Endodermal cell (in vitro differentiated cells): ENCODE data around the gene RPTOR. TPM values are rescaled to one million over a fixed set of nuclear protein-coding genes. Genes with fewer than 3 reads are reported as not detected.

Source experiments
- DNase-seq: peaks from one replicate; pipeline ENCODE4 v3.0.0-alpha.2; 2017
- H3K27ac ChIP-seq: 2 replicates; pipeline ENCODE4 v1.5.1; 2013; ENCODE audit warnings: mild to moderate bottlenecking, low read depth, low read length, moderate library complexity
- H3K27me3 ChIP-seq: 2 replicates; pipeline ENCODE4 v1.6.1; 2013; ENCODE audit warnings: mild to moderate bottlenecking, low read length, moderate library complexity; ENCODE audit not compliant: insufficient read depth, control insufficient read depth, poor library complexity, severe bottlenecking
- H3K36me3 ChIP-seq: 2 replicates; pipeline ENCODE4 v1.7.0; 2013; ENCODE audit warnings: mild to moderate bottlenecking, low read length, moderate library complexity; ENCODE audit not compliant: control insufficient read depth, insufficient read depth
- H3K4me1 ChIP-seq: one replicate; pipeline ENCODE4 v1.7.0; 2013; ENCODE audit warnings: low read length; ENCODE audit not compliant: control insufficient read depth, insufficient read depth
- H3K4me3 ChIP-seq: 2 replicates; pipeline ENCODE4 v1.5.1; 2013; ENCODE audit warnings: mild to moderate bottlenecking, low read length, moderate library complexity
- H3K9ac ChIP-seq: 2 replicates; pipeline ENCODE4 v1.6.1; 2013; ENCODE audit warnings: mild to moderate bottlenecking, low read length, moderate library complexity; ENCODE audit not compliant: poor library complexity, severe bottlenecking; ENCODE audit errors: extremely low read depth
- H3K9me3 ChIP-seq: 2 replicates; pipeline ENCODE4 v1.6.1; 2013; ENCODE audit warnings: mild to moderate bottlenecking, low read length, moderate library complexity; ENCODE audit not compliant: control insufficient read depth
- H3K27ac Mint-ChIP-seq: 2 replicates; pipeline ENCODE4 v1.8.0; 2020; ENCODE audit warnings: mixed read lengths
- H3K27me3 Mint-ChIP-seq: 2 replicates; pipeline ENCODE4 v1.8.0; 2021; ENCODE audit warnings: mild to moderate bottlenecking, mixed read lengths; ENCODE audit not compliant: insufficient read depth
- H3K36me3 Mint-ChIP-seq: 2 replicates; pipeline ENCODE4 v1.8.0; 2020; ENCODE audit warnings: low read depth, mixed read lengths
- H3K4me1 Mint-ChIP-seq: 2 replicates; pipeline ENCODE4 v1.8.0; 2020; ENCODE audit warnings: mixed read lengths
- H3K4me3 Mint-ChIP-seq: 2 replicates; pipeline ENCODE4 v1.8.0; 2020; ENCODE audit warnings: mild to moderate bottlenecking, moderate library complexity, mixed read lengths
- H3K9me3 Mint-ChIP-seq: 2 replicates; pipeline ENCODE4 v1.8.0; 2020; ENCODE audit warnings: mild to moderate bottlenecking, mixed read lengths
- WGBS, 2 experiments: methylation state at CpG; one replicate each; pipeline versions ENCODE4 v1.1.5 to v1.1.7; 2013; ENCODE audit warnings: missing lambda C conversion rate in 2 of 2, mixed read lengths in 1 of 2; ENCODE audit not compliant: insufficient coverage in 1 of 2, insufficient read length in 1 of 2; 5-methylcytosine and 5-hydroxymethylcytosine counted together
- total RNA-seq, 2 donors: library from RNA; stranded (reverse); fragmentation: NEBNext Ultra II Directional in 1 of 2; extraction: Animal tissue kit (Norgen Biotek cat#: 25700) in 1 of 2; gene quantifications; 2 replicates in 1 of 2; 3 replicates in 1 of 2; pipeline ENCODE4 v1.2.1, GENCODE V29; 2021
- TF ChIP-seq, protein P1 (sequence below): fragments of 200-600 bp; sonication (generic); conservative IDR thresholded peaks from 2 replicates; pipeline ENCODE4 v1.5.0; 2021; ENCODE audit warnings: antibody characterized with exemption, mild to moderate bottlenecking

Gene RPTOR
- total RNA-seq, 2 donors from 2014 or later = 45.1 to 53.4 TPM

DNA sequence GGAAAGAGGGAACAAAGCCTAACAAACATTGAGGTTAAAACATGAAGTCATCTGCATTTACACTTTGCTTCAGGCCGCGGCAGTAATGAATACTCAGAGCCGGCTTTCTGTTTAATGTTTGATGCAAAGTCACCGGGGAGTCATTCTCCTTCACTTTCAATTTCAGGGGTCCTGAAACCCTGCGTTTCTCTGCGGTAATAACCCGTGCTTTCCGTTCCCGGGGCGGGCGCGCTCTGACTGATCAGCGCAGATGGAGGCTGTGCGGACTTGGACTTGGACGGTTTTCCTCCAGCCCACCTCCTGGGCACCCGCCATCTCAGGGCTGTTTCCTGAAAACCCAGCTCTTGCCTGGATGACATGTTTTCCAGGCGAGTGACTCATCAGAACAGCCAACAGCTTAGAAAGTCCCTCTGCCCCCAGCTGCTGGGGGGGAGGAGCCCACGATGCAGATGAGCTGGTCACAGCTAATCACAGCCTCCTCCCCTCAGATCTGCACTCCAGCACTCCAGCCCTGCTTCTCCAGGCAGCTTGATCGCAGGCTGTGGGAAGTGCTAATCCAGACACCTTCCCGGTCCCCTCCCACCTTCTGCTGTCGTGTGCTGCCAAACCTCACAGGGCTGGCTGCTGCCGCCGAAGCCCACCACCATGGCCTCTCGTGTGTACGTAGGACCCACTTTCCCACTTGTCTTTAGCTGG lies 288.4 kb downstream of the RPTOR start:
- Histone ChIP-seq H3K9me3 (no peaks in the 10 kb centered on the region), H3K4me1 (peaks cover 18% of the 10 kb centered on the region), H3K4me3 (peak overlapping the region; percentile 74), H3K9ac (peak overlapping the region; percentile 65), H3K27ac (peak overlapping the region; percentile 91), H3K27me3 (no peaks in the 10 kb centered on the region), H3K36me3 (peaks cover 4% of the 10 kb centered on the region)
- H3K36me3 Mint-ChIP-seq = peaks cover 17% of the 10 kb centered on the region
- WGBS, 2 experiments = 8 to 14% methylated on average over 9 to 25 of the region's 25 CpGs
- H3K27ac Mint-ChIP-seq = peak overlapping the region; percentile 99
- H3K4me3 Mint-ChIP-seq = peak overlapping the region; percentile 54
- H3K27me3 Mint-ChIP-seq = no peaks in the 10 kb centered on the region
- no peaks in the 10 kb centered on the region for H3K9me3 Mint-ChIP-seq
- peaks cover 27% of the 10 kb centered on the region for H3K4me1 Mint-ChIP-seq
- TF ChIP-seq, protein P1, sequence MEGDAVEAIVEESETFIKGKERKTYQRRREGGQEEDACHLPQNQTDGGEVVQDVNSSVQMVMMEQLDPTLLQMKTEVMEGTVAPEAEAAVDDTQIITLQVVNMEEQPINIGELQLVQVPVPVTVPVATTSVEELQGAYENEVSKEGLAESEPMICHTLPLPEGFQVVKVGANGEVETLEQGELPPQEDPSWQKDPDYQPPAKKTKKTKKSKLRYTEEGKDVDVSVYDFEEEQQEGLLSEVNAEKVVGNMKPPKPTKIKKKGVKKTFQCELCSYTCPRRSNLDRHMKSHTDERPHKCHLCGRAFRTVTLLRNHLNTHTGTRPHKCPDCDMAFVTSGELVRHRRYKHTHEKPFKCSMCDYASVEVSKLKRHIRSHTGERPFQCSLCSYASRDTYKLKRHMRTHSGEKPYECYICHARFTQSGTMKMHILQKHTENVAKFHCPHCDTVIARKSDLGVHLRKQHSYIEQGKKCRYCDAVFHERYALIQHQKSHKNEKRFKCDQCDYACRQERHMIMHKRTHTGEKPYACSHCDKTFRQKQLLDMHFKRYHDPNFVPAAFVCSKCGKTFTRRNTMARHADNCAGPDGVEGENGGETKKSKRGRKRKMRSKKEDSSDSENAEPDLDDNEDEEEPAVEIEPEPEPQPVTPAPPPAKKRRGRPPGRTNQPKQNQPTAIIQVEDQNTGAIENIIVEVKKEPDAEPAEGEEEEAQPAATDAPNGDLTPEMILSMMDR = no peak
- peak; percentile 99 for DNase-seq

DNA sequence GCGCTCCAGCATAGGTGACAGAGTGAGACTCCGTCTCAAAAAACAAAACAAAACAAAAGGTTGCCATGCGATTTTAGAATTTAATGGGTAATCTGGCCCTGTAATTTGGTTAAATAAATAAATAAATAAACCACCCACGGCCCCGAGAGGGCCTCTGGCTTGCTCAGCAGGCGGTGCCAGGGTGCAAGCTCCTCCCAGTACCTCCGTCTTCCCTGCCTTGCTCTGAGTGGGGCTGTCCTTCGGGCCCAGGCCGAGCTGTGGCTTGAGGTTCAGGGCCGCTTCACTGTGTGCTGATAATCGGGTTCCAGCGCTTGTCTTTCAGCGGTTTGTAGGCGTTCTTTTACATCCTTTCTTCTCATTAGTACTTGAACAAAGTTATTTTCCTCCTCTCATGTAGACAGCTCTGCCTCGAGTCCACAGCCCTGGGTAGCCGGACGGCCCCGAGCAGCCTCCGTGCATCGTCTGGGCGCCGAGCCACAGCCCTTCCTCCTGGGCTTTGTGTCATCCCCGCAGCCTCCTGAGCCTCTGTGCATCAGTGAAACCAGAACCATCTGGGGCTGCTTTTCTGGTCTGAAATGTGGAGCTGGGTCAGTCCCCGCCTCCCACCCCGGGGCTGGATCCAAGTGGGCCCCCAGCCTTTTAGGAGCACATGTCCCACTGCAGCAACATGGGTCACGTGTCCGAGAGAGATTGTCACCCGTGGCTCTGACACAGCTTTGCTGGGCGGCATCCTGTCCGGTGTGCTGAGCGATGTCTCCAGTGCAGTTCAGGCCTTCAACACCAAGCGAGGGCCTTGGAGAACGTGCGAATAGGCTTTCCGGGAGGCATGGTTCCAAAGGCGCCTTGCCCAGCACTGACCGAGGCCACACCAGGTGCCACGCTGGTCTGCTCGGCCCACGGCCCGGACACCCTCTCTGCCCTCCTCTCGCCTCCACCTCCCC lies 289.6 kb downstream of the RPTOR start:
- Histone ChIP-seq H3K36me3 (no peaks in the 10 kb centered on the region), H3K9me3 (no peaks in the 10 kb centered on the region), H3K9ac (no peak overlapping the region), H3K27ac (peak overlapping the region; percentile 24), H3K4me1 (peaks cover 12% of the 10 kb centered on the region), H3K27me3 (no peaks in the 10 kb centered on the region), H3K4me3 (no peak overlapping the region)
- H3K36me3 Mint-ChIP-seq = peaks cover 13% of the 10 kb centered on the region
- H3K27ac Mint-ChIP-seq = peak overlapping the region; percentile 99
- TF ChIP-seq, protein P1 = no peak
- H3K9me3 Mint-ChIP-seq = no peaks in the 10 kb centered on the region
- DNase-seq = no peak
- no peaks in the 10 kb centered on the region for H3K27me3 Mint-ChIP-seq
- H3K4me3 Mint-ChIP-seq = no peak overlapping the region
- 94% methylated on average over 33 to 41 of the region's 42 CpGs for WGBS, 2 experiments
- H3K4me1 Mint-ChIP-seq = peaks cover 21% of the 10 kb centered on the region

DNA sequence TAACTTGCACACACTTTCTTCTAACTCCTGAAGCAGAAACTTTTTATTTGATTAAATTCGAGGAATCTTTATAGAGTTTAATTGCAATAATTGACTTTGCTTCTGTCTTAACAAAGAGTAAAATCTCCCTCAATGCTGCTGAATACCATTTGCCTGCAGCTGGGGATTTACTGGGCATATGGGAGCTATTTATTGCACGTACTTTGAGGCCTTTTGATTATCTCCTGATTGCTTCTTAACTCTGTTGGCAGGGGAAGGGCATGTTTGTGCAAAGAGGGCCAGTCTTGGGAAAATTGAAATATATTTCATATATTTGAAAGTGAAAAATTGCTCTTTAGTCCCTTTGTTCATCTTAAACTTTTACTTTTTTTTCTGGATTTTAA lies 290.2 kb downstream of the RPTOR start:
- H3K27ac Mint-ChIP-seq = no peak overlapping the region
- H3K9me3 ChIP-seq = no peaks in the 10 kb centered on the region
- peaks cover 2% of the 10 kb centered on the region for H3K36me3 ChIP-seq
- H3K9me3 Mint-ChIP-seq = no peaks in the 10 kb centered on the region
- DNase-seq = no peak
- no peak overlapping the region for H3K27ac ChIP-seq
- peaks cover 12% of the 10 kb centered on the region for H3K4me1 ChIP-seq
- H3K4me3 ChIP-seq = no peak overlapping the region
- no peak overlapping the region for H3K9ac ChIP-seq
- no peaks in the 10 kb centered on the region for H3K27me3 ChIP-seq
- TF ChIP-seq, protein P1 = no peak
- 100% methylated on average over 1 to 2 of the region's 2 CpGs for WGBS, 2 experiments
- H3K27me3 Mint-ChIP-seq = no peaks in the 10 kb centered on the region
- H3K36me3 Mint-ChIP-seq = peaks cover 13% of the 10 kb centered on the region
- H3K4me3 Mint-ChIP-seq = no peak overlapping the region
- H3K4me1 Mint-ChIP-seq = peaks cover 21% of the 10 kb centered on the region
